ENCODE measurements around the gene SLC35F4. TPM values are rescaled to one million over a fixed set of nuclear protein-coding genes. Genes with fewer than 3 reads are reported as not detected.

Gene SLC35F4
- total and polyA plus RNA-seq, 2 of the 4 experiments (the other 2 are of a cell fraction): not detected

DNA sequence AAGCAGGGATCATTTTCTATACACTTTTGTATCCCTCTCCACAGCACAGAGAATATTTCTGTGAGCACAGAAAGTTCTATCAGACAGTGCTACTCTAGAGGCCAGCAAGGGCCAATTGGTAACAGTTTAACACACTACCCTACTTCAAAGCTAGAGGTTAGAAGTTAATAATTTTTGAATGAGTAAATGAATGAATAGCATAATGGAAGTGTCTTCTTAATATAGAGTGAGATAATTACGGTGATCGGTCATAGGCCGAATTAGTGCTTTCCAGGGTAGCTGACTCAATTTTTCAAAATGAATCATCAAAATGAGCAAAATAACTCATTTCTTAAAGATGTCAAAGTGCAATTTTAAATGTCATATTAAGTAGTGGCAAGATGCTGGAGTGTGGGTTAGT, 305.2 kb downstream of the SLC35F4 start:
- no peak overlapping the region for H2BK120ac ChIP-seq (ENCODE audit: low read depth, low read length)
- H3K4me3 ChIP-seq (ENCODE audit: insufficient read depth, low read depth, low read length): no peak overlapping the region
- no peak overlapping the region for H2AK5ac ChIP-seq (ENCODE audit: low read depth, low read length)
- H4K5ac ChIP-seq (ENCODE audit: low read depth, low read length): no peak overlapping the region
- WGBS, 2 experiments (ENCODE audit: extremely low coverage in 2 of 2, insufficient read length in 1 of 2): no CpG with 5 or more reads among the region's 3 CpGs
- no peaks in the 10 kb centered on the region for H3K36me3 ChIP-seq (ENCODE audit: control insufficient read depth, insufficient read depth, low read length)
- CTCF ChIA-PET: no interaction called here
- no peak overlapping the region for H2BK5ac ChIP-seq (ENCODE audit: low read depth, low read length, poor library complexity, severe bottlenecking)
- no peak overlapping the region for H3K18ac ChIP-seq (ENCODE audit: low read depth, low read length)
- no peak overlapping the region for H2BK20ac ChIP-seq (ENCODE audit: low read depth, low read length)
- H3K4ac ChIP-seq (ENCODE audit: low read depth, low read length): no peak overlapping the region
- no peak overlapping the region for H2AFZ ChIP-seq (replicated peaks; ENCODE audit: low read length, poor library complexity)
- no peak overlapping the region for H3K9ac ChIP-seq (ENCODE audit: low read depth, low read length)
- DNase-seq: no peak
- H3K14ac ChIP-seq (replicated peaks; ENCODE audit: low read depth, low read length): no peak overlapping the region
- POLR2A ChIA-PET (ENCODE audit: unreplicated experiment): no interaction called here
- H3K9me1 ChIP-seq (ENCODE audit: insufficient read depth, low read length): no peaks in the 10 kb centered on the region
- H4K91ac ChIP-seq (ENCODE audit: insufficient read depth, low read depth, low read length): no peak overlapping the region
- H3K23ac ChIP-seq (ENCODE audit: low read depth, low read length): no peak overlapping the region
- H3K27me3 ChIP-seq (ENCODE audit: control insufficient read depth, insufficient read depth, low read length): no peaks in the 10 kb centered on the region
- no peak for ATAC-seq (ENCODE audit: low read depth)
- no peak overlapping the region for H2AK9ac ChIP-seq (replicated peaks; ENCODE audit: low read depth, low read length, poor library complexity)
- H3K4me1 ChIP-seq (ENCODE audit: control insufficient read depth, insufficient read depth, low read length): no peaks in the 10 kb centered on the region
- in situ Hi-C loops (cut with MboI; ENCODE audit: low sequenced_read_pairs): no loop called here
- BruUV-seq (replicated peaks): no TSS peak
- H3K79me1 ChIP-seq (ENCODE audit: low read depth in 1 of 2, low read length in 2 of 2): no peaks in the 10 kb centered on the region
- no peak overlapping the region for H4K8ac ChIP-seq (ENCODE audit: low read depth in 2 of 2, low read length in 2 of 2)
- no peak for TF ChIP-seq RAD21 (IDR thresholded peaks at IDR 0.05; ENCODE audit: low read length)
- no peak for TF ChIP-seq USF2 (IDR thresholded peaks at IDR 0.05; ENCODE audit: low read depth, low read length)
- no peak for TF ChIP-seq POLR2A (IDR thresholded peaks at IDR 0.05; ENCODE audit: low read depth, low read length)
- no peak for TF ChIP-seq MAZ (IDR thresholded peaks at IDR 0.05; ENCODE audit: borderline replicate concordance, low read depth, low read length)
- TF ChIP-seq, protein P1, sequence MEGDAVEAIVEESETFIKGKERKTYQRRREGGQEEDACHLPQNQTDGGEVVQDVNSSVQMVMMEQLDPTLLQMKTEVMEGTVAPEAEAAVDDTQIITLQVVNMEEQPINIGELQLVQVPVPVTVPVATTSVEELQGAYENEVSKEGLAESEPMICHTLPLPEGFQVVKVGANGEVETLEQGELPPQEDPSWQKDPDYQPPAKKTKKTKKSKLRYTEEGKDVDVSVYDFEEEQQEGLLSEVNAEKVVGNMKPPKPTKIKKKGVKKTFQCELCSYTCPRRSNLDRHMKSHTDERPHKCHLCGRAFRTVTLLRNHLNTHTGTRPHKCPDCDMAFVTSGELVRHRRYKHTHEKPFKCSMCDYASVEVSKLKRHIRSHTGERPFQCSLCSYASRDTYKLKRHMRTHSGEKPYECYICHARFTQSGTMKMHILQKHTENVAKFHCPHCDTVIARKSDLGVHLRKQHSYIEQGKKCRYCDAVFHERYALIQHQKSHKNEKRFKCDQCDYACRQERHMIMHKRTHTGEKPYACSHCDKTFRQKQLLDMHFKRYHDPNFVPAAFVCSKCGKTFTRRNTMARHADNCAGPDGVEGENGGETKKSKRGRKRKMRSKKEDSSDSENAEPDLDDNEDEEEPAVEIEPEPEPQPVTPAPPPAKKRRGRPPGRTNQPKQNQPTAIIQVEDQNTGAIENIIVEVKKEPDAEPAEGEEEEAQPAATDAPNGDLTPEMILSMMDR (conservative IDR thresholded peaks at IDR 0.05; ENCODE audit: low read depth, low read length): no peak
- no peak for TF ChIP-seq NFE2L2 (IDR thresholded peaks at IDR 0.05; ENCODE audit: low read depth, low read length)
- TF ChIP-seq CHD1 (IDR thresholded peaks at IDR 0.05; ENCODE audit: low read depth, low read length): no peak
- TF ChIP-seq SMC3 (IDR thresholded peaks at IDR 0.05; ENCODE audit: low read depth, low read length): no peak
- TF ChIP-seq BHLHE40 (IDR thresholded peaks at IDR 0.05; ENCODE audit: low read depth, low read length): no peak
- TF ChIP-seq FOS (IDR thresholded peaks at IDR 0.05; ENCODE audit: low read depth, low read length): no peak
- no peak for TF ChIP-seq MAFK (IDR thresholded peaks at IDR 0.05; ENCODE audit: low read depth, low read length)
- TF ChIP-seq, protein P2, sequence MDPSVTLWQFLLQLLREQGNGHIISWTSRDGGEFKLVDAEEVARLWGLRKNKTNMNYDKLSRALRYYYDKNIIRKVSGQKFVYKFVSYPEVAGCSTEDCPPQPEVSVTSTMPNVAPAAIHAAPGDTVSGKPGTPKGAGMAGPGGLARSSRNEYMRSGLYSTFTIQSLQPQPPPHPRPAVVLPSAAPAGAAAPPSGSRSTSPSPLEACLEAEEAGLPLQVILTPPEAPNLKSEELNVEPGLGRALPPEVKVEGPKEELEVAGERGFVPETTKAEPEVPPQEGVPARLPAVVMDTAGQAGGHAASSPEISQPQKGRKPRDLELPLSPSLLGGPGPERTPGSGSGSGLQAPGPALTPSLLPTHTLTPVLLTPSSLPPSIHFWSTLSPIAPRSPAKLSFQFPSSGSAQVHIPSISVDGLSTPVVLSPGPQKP (IDR thresholded peaks at IDR 0.05; ENCODE audit: borderline replicate concordance, low read depth, low read length): no peak
- no peak for TF ChIP-seq CEBPB (IDR thresholded peaks at IDR 0.05; ENCODE audit: low read depth, low read length)
- no peak for TF ChIP-seq RCOR1 (IDR thresholded peaks at IDR 0.05; ENCODE audit: insufficient replicate concordance, low read length)
- TF ChIP-seq RFX5 (IDR thresholded peaks at IDR 0.05; ENCODE audit: low read depth, low read length): no peak
- intact Hi-C loops (cut with micrococcal nuclease): no loop called here
- H3K56ac ChIP-seq (ENCODE audit: extremely low read depth, insufficient read depth, low read length): no peak overlapping the region
- no peak overlapping the region for H3K27ac ChIP-seq (ENCODE audit: insufficient read depth, low read length)
- no peaks in the 10 kb centered on the region for H3K9me3 ChIP-seq (ENCODE audit: control insufficient read depth, insufficient read depth, low read length)
- H2BK15ac ChIP-seq (ENCODE audit: low read depth, low read length): no peak overlapping the region
- no peak overlapping the region for H3K4me2 ChIP-seq (ENCODE audit: low read depth, low read length)
- dilution Hi-C loops (cut with HindIII; ENCODE audit: low sequenced_read_pairs, unreplicated experiment): no loop called here
- H4K20me1 ChIP-seq (ENCODE audit: insufficient read depth, low read length): no peaks in the 10 kb centered on the region
